Central memory CD8-positive, alpha-beta T cell (primary cell): ENCODE results near the gene NEMP2.

Experiments used
- ATAC-seq: fragments of 150-1000 bp; cut with Tn5 transposase; replicated peaks from 2 replicates; pipeline ENCODE4 v1.10.0; 2022; ENCODE audit warnings: mild to moderate bottlenecking, moderate FRiP score, moderate number of reproducible peaks; ENCODE audit not compliant: poor library complexity, severe bottlenecking; ENCODE audit errors: extremely low read depth
- DNase-seq, 2 donors: peaks; one replicate each; pipeline ENCODE4 v3.0.0; 2021; ENCODE audit warnings: low spot score in 2 of 2
- H3K27ac Mint-ChIP-seq: one replicate; pipeline ENCODE4 v1.8.0; 2022; ENCODE audit warnings: low read depth, mild to moderate bottlenecking, moderate library complexity, mixed read lengths
- H3K27me3 Mint-ChIP-seq: one replicate; pipeline ENCODE4 v1.8.0; 2022; ENCODE audit warnings: mixed read lengths
- H3K36me3 Mint-ChIP-seq: one replicate; pipeline ENCODE4 v1.8.0; 2022; ENCODE audit warnings: mild to moderate bottlenecking, moderate library complexity, mixed read lengths; ENCODE audit not compliant: insufficient read depth
- H3K4me1 Mint-ChIP-seq: one replicate; pipeline ENCODE4 v1.8.0; 2022; ENCODE audit warnings: mixed read lengths
- H3K4me3 Mint-ChIP-seq: one replicate; pipeline ENCODE4 v1.8.0; 2022; ENCODE audit warnings: mild to moderate bottlenecking, moderate library complexity, mixed read lengths
- H3K9me3 Mint-ChIP-seq: one replicate; pipeline ENCODE4 v1.8.0; 2022; ENCODE audit warnings: mixed read lengths

The NEMP2 gene

DNA sequence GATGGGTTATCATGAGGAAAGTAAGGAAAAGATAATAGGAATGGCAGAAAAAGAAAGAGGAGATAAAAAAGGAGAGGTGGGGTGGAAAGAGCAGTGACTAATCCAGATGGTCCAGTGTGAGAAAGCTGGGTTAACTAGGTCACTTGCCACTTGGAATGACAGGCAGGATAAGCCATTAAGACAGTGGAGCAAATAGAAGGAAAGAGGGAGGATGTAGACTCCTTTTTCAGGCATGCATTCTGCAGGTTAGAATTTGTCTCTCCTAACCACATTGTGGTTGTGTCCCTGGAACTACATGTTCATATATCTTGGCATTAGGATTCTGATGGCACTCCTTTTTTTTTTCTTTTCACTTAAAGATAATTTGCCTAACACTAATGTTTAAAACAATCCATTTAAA, 13.4 kb upstream of the NEMP2 start:
- Mint-ChIP-seq H3K4me3 (no peak overlapping the region), H3K4me1 (peaks cover 14% of the 10 kb centered on the region), H3K9me3 (peaks cover under 1% of the 10 kb centered on the region), H3K27me3 (no peaks in the 10 kb centered on the region), H3K27ac (no peak overlapping the region), H3K36me3 (peaks cover 4% of the 10 kb centered on the region)
- ATAC-seq (no peak), DNase-seq (no peak)

DNA sequence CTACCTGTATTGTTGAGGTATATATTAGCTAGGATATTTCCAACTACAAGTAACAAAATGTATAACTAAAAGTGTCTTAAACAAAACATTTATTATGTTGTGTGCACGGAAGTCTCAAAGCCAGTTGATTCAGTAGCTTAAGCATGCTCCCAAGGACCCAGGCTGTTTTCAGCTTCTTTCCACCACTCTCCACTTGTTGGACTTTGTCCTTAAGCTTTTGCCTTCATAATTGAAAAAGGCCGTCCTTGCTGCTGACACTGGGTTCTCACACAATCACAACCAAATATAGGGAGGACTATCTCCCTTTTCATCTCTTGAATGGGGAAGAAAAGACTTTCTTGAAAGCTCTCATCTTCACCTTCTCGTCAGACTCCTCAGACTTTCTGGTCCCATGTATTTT, 12.2 kb upstream of the NEMP2 start:
- no peaks in the 10 kb centered on the region for H3K36me3 Mint-ChIP-seq

DNA sequence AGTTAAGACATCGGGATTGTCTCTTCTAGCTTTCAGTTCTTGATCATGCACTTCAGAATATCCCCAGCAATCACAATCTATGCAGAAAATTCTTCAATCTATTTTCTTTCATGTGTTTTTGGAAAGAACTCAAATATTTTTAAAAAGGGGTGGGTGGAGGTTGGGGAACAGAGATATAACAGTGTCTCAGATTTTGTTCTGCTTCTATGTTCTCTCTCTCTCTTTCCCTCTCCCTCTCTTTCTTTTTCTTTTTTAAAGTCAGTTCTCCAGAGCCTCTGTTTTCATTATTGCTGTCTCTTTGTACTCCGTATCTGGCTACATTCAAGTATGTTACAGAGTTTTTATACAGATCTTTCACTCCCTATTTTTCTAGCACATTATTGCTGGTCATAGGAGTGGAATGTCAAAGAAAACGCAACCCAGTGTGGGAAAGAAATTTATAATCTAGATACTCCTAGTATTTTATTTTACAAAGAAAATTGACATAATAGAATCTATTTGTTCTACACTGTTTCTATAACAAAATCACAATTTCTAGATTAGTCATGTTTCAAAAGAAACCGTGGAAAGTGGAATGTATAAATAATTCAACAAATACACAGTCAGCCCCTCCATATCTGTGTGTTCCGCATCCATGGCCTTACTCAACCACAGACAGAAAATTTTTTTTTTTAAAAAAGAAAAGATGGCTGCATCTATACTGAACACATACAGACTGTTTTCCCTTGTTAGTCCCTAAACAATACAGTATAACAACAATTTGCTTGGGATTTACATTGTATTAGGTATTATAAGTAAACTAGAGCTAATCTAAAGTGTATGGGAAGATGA, 11.2 kb upstream of the NEMP2 start:
- Mint-ChIP-seq H3K4me3 (no peak overlapping the region), H3K27ac (peak overlapping the region; percentile 5), H3K27me3 (no peaks in the 10 kb centered on the region), H3K4me1 (peaks cover 5% of the 10 kb centered on the region), H3K36me3 (no peaks in the 10 kb centered on the region), H3K9me3 (peaks cover 20% of the 10 kb centered on the region)
- ATAC-seq = no peak
- no peak for DNase-seq

More for the DNA sequence above, 12.2 kb upstream of the NEMP2 start:
- H3K4me1 Mint-ChIP-seq = peaks cover 8% of the 10 kb centered on the region
- no peak for ATAC-seq
- H3K27ac Mint-ChIP-seq = no peak overlapping the region
- H3K4me3 Mint-ChIP-seq = no peak overlapping the region
- peaks cover 12% of the 10 kb centered on the region for H3K9me3 Mint-ChIP-seq
- DNase-seq = no peak
- no peaks in the 10 kb centered on the region for H3K27me3 Mint-ChIP-seq

DNA sequence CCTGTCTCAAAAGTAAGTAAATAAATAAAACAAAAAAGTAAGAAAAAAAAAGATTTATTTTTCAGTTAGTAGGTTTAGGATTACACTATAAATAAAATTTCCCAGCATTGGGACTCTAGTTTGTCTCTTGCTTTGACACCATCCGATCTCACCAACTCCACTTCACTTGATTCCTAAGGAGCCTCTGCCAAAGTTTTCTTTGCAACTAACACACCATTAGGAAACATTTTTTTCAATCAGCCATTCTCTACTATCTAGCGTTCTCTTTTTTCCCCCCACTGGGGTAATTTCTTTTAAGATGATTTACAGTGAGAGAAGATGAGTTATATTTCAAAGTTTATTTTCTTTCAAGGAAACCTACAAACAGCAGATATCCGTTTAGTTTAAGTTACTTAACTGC, 10.6 kb upstream of the NEMP2 start:
- no peak overlapping the region for H3K4me3 Mint-ChIP-seq
- ATAC-seq = no peak

DNA sequence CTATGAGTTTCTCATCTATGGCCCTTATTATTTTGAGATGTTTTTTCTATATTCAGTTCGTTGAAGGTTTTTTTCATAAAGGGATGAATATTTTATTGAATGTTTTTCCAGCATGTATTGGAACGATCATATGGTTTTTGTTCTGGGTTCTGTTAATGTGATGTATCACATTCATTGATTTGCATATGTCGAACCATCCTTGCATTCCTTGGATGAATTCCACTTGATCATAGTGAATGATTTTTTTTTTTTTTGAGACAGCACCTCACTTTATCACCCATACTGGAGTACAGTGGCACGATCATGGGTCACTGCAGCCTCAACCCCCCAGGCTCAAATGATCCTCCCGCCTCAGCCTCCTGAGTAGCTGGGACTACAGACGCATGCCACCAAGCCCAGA, 5.5 kb upstream of the NEMP2 start:
- Mint-ChIP-seq H3K9me3 (peaks cover 32% of the 10 kb centered on the region), H3K27me3 (no peaks in the 10 kb centered on the region), H3K4me1 (peaks cover 17% of the 10 kb centered on the region), H3K27ac (no peak overlapping the region), H3K4me3 (no peak overlapping the region), H3K36me3 (peaks cover 4% of the 10 kb centered on the region)
- DNase-seq (no peak), ATAC-seq (no peak)

More for the DNA sequence above, 10.6 kb upstream of the NEMP2 start:
- no peak for DNase-seq
- H3K36me3 Mint-ChIP-seq = no peaks in the 10 kb centered on the region
- no peaks in the 10 kb centered on the region for H3K27me3 Mint-ChIP-seq
- peak overlapping the region; percentile 5 for H3K27ac Mint-ChIP-seq
- peaks cover 5% of the 10 kb centered on the region for H3K4me1 Mint-ChIP-seq
- peaks cover 26% of the 10 kb centered on the region for H3K9me3 Mint-ChIP-seq

DNA sequence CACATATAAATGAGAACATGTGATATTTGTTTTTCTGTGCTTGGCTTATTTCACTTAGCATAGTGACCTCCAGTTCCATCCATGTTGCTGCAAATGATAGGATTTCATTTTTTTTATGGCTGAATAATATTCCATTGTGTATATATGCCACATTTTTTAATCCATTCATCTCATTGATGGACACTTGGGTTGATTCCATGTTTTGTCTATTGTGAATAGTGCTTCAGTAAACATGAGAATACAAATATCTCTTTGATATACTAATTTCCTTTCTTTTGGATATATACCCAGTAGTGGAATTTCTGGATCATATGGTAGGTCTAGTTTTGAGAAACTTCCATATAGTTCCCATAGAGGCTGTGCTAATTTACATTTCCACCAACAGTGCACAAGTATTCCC, 3.7 kb upstream of the NEMP2 start:
- Mint-ChIP-seq H3K4me3 (no peak overlapping the region), H3K27me3 (no peaks in the 10 kb centered on the region), H3K27ac (peak overlapping the region; percentile 22), H3K9me3 (peaks cover 32% of the 10 kb centered on the region), H3K4me1 (peaks cover 25% of the 10 kb centered on the region), H3K36me3 (peaks cover 12% of the 10 kb centered on the region)
- ATAC-seq (no peak), DNase-seq (no peak)

DNA sequence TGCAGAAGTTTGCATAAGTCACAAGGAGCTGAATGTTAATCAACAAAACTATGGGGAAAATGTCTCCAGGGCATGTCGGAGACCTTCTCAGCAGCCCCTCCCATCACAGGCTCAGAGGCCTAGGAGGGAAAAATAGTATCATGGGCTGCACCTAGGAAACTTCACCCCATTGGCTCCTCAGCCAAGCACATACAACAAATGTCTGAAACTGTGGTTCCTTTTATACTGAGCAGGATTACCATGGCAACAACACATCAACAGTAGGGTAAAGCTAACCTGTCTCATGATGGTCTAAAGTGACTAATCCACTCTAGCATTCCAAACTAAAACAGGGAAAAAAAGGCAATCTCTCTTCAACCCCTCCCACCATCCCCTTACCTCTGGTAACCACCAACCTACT, 3.2 kb upstream of the NEMP2 start:
- Mint-ChIP-seq H3K27me3 (no peaks in the 10 kb centered on the region), H3K4me1 (peaks cover 27% of the 10 kb centered on the region), H3K4me3 (no peak overlapping the region), H3K36me3 (peaks cover 12% of the 10 kb centered on the region), H3K27ac (peak overlapping the region; percentile 22), H3K9me3 (peaks cover 30% of the 10 kb centered on the region)
- no peak for ATAC-seq
- DNase-seq = no peak

DNA sequence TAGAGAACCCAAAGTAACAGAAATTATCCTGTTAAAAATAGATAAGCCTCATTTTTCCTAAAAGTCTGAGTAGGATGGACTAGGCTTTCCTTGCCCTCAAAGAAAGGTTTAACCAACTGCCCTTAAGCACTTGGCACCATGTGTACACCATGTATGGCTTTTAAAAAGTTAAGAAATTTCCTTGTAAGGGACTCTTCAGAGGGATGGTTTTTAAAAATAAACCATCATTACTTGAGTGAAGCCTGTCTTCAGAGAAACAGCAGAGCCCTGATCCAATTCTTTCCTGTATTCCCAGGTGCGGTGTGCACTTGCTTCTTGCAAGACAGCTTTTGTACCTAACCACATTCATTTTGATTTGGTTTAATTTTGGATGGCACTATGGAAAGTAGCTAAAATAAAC, 1.1 kb upstream of the NEMP2 start:
- Mint-ChIP-seq H3K9me3 (peaks cover 10% of the 10 kb centered on the region), H3K27ac (peak overlapping the region; percentile 99), H3K4me3 (peak overlapping the region; percentile 95), H3K4me1 (peaks cover 27% of the 10 kb centered on the region), H3K36me3 (peaks cover 12% of the 10 kb centered on the region), H3K27me3 (no peaks in the 10 kb centered on the region)
- ATAC-seq = no peak
- no peak for DNase-seq

DNA sequence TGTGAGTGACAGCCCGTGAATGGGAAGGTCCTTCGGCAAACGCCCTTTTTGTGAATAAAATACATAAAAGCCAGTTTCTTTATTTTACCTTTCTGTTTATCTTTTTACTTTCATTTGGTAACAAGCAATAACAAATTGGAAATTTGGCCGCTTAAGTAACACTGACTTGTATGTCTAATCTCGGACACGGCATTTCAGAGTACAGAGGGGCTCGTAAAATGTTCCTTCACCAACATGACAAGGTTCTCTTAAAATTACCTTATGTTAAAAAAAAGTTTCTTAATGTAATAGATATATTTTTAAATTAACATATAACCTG, 558 bp upstream of the NEMP2 start:
- Mint-ChIP-seq H3K36me3 (peaks cover 12% of the 10 kb centered on the region), H3K4me3 (peak overlapping the region; percentile 95), H3K4me1 (peaks cover 27% of the 10 kb centered on the region), H3K27me3 (no peaks in the 10 kb centered on the region), H3K27ac (peak overlapping the region; percentile 99), H3K9me3 (peaks cover 5% of the 10 kb centered on the region)
- ATAC-seq (no peak), DNase-seq (no peak)

DNA sequence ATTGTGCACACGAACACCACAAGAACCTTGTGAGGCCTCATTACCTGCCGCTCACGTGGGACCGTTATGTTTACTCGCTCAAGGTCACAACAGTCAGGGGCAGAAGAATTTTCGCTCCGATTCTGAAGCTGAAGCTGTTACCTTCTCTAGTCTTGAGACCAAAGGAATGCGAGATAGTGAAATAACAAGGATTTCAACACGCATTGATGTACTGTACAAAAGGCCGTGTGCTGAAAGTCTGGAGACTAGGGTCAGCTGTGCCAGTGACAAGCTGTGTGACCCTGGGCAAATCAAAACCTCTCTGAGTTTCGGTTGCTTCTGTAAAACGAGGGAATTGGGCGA, 583 bp downstream of the NEMP2 start:
- peak; percentile 65 for ATAC-seq
- H3K27me3 Mint-ChIP-seq = no peaks in the 10 kb centered on the region
- DNase-seq = peak; percentile 26 to 32
- H3K9me3 Mint-ChIP-seq = no peaks in the 10 kb centered on the region
- peak overlapping the region; percentile 95 for H3K4me3 Mint-ChIP-seq
- peaks cover 37% of the 10 kb centered on the region for H3K4me1 Mint-ChIP-seq
- peaks cover 12% of the 10 kb centered on the region for H3K36me3 Mint-ChIP-seq
- H3K27ac Mint-ChIP-seq = peak overlapping the region; percentile 99

DNA sequence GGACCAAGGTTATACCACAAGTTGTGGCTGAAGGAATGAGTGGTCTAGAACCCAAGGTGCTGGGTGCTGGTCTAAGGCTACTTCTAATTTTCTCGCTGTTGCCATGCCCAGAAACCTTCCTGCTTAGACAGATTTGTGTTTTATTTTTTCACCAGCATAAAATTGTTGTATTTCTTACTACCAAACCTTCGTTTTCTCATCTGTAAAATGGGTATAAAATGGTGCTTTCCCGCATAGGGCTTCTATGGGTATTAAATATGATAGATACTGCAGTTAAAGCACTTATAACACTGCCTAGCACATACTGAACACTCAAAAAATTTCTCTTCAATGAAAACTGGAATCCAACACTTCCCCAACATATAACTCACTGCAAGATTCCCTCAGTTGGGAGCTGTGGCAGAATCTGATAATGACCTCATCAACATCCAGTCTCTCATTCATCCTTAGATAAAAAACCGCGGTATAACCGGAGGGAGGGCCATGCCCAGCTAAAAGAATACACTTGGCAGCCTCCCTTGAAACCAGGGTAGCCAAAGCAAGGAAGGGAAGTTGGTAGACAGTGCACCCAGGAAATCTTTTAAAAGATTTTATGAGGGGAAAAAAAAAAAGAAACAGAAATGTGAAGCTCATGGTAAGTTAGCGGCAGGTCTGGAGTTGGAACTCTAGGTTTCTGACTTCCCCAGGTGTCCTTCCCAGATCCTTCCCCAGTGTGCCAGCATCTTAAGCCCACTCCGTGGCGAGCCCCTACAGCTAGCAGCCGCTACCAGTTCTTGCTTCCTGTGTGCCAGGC, 1.2 kb downstream of the NEMP2 start:
- peaks cover 42% of the 10 kb centered on the region for H3K4me1 Mint-ChIP-seq

DNA sequence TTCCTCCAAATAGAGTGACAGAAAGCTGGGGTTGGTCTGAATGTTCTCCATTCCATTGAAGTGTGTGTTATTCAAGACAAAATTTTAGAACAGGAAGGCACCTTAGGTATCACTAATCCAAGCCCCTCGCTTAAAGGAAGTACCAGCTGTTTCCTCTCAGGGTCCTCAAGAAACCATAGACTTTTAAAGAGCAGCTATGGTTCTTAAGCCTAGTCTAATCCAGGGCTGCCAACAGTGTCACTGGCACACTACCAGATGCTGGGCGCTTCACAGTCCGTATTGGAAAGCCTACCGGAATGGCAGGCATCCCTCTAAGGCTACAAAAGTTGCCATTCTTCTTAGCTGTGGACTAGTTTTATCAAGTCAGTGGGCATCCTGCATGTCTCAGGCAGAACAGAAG, 1.9 kb downstream of the NEMP2 start:
- Mint-ChIP-seq H3K27me3 (no peaks in the 10 kb centered on the region), H3K27ac (peak overlapping the region; percentile 25), H3K36me3 (peaks cover 11% of the 10 kb centered on the region), H3K4me1 (peaks cover 47% of the 10 kb centered on the region), H3K9me3 (no peaks in the 10 kb centered on the region), H3K4me3 (no peak overlapping the region)
- ATAC-seq = no peak
- no peak for DNase-seq

More for the DNA sequence above, 1.2 kb downstream of the NEMP2 start:
- H3K27ac Mint-ChIP-seq = peak overlapping the region; percentile 99
- H3K36me3 Mint-ChIP-seq = peaks cover 12% of the 10 kb centered on the region
- no peaks in the 10 kb centered on the region for H3K27me3 Mint-ChIP-seq
- H3K4me3 Mint-ChIP-seq = peak overlapping the region; percentile 95
- DNase-seq (no peak), ATAC-seq (no peak)
- H3K9me3 Mint-ChIP-seq = no peaks in the 10 kb centered on the region
